Fibroblast of mammary gland (primary cell): ENCODE results near the gene PCSK6.

ENCODE experiments used
- DNase-seq: peaks from one replicate; pipeline ENCODE4 v3.0.0-alpha.2; 2010; ENCODE audit warnings: low read depth
- H3K4me3 ChIP-seq: 2 replicates; pipeline ENCODE4 v1.5.1; 2011; ENCODE audit warnings: low read depth, mild to moderate bottlenecking, low read length, moderate library complexity; ENCODE audit not compliant: control insufficient read depth
- TF ChIP-seq, protein P1 (sequence below): conservative IDR thresholded peaks from 2 replicates; pipeline ENCODE4 v1.5.1; 2011; ENCODE audit warnings: low read depth, low read length, inconsistent platforms; ENCODE audit not compliant: control insufficient read depth, insufficient read depth

Gene PCSK6

DNA sequence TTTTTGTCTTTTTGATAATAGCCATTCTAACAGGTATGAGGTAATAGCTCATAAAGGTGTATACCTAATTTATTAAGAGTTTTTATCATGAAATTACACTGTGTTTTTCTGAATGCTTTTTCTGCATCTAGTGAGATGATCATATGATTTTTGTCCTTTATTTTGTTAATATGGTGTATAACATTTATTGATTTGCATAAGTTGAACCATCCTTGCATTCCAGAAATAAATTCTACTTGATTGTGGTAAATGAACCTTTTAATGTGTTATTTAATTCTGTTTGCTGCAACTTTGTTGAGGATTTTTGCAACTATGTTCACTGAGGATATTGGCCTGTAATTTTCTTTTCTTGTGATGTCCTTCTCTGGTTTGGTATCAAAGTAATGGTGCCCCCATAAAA is 28.0 kb upstream of the PCSK6 start:
- no peak for DNase-seq
- TF ChIP-seq, protein P1, sequence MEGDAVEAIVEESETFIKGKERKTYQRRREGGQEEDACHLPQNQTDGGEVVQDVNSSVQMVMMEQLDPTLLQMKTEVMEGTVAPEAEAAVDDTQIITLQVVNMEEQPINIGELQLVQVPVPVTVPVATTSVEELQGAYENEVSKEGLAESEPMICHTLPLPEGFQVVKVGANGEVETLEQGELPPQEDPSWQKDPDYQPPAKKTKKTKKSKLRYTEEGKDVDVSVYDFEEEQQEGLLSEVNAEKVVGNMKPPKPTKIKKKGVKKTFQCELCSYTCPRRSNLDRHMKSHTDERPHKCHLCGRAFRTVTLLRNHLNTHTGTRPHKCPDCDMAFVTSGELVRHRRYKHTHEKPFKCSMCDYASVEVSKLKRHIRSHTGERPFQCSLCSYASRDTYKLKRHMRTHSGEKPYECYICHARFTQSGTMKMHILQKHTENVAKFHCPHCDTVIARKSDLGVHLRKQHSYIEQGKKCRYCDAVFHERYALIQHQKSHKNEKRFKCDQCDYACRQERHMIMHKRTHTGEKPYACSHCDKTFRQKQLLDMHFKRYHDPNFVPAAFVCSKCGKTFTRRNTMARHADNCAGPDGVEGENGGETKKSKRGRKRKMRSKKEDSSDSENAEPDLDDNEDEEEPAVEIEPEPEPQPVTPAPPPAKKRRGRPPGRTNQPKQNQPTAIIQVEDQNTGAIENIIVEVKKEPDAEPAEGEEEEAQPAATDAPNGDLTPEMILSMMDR, result no peak
- no peak overlapping the region for H3K4me3 ChIP-seq

GRCh38 chr15:101514318-101514717 is 24.8 kb upstream of the PCSK6 start:
- H3K4me3 ChIP-seq, result no peak overlapping the region
- no peak for DNase-seq
- TF ChIP-seq, protein P1, result no peak

- TF ChIP-seq, protein P1, result no peak
- no peak overlapping the region for H3K4me3 ChIP-seq
- DNase-seq, result no peak
These were observed 22.2 kb upstream of the PCSK6 start for GRCh38 chr15:101511717-101512116.

- DNase-seq, result no peak
- TF ChIP-seq, protein P1, result no peak
- H3K4me3 ChIP-seq, result no peak overlapping the region
These were observed 21.0 kb upstream of the PCSK6 start for GRCh38 chr15:101510212-101511197.

- DNase-seq, result no peak
- TF ChIP-seq, protein P1, result no peak
These were observed 19.8 kb upstream of the PCSK6 start for GRCh38 chr15:101509279-101509678.

DNA sequence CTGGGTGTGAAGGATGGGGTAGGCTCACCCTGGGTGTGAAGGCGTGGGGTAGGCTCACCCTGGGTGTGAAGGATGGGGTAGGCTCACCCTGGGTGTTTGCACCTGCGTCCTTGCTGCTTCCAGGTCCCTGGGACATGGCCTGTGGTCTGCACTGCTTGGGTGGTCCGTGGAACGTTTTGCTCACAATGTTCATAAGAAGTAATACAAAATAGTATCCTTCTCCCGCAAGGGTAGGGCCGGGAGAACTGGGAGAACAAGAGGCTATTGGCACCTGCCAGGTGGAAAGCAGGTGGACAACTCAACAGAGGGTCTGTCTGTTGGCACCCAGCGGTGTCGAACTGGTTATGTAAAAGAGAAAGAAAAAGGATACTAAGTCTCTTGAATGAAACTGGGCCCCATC is 17.0 kb upstream of the PCSK6 start:
- DNase-seq, result no peak
- TF ChIP-seq, protein P1, result no peak
- no peak overlapping the region for H3K4me3 ChIP-seq

More at GRCh38 chr15:101509279-101509678, 19.8 kb upstream of the PCSK6 start:
- no peak overlapping the region for H3K4me3 ChIP-seq
